ENCODE data around the gene SLC34A3.

Gene SLC34A3

GRCh38 chr9:137230705-137231371 is at the start of gene SLC34A3:
Gene SLC34A3 (plus strand): TSS chr9:137230901. CDS start chr9:137231703, 802 bp downstream.
- DNase-seq (ENCODE audit: low spot score), result no peak

GRCh38 chr9:137181680-137182079 is 49.0 kb upstream of the SLC34A3 start:
- DNase-seq (ENCODE audit: low spot score), result no peak

GRCh38 chr9:137182836-137183235 is 47.9 kb upstream of the SLC34A3 start:
- DNase-seq (ENCODE audit: low spot score), result no peak

- DNase-seq (ENCODE audit: low spot score), result no peak
Observed at GRCh38 chr9:137183980-137184595, 46.6 kb upstream of the SLC34A3 start.

GRCh38 chr9:137184881-137185660 is 45.6 kb upstream of the SLC34A3 start:
- DNase-seq (ENCODE audit: low spot score), result no peak

GRCh38 chr9:137185921-137186320 is 44.8 kb upstream of the SLC34A3 start:
- no peak for DNase-seq (ENCODE audit: low spot score)

GRCh38 chr9:137186385-137186784 is 44.3 kb upstream of the SLC34A3 start:
- no peak for DNase-seq (ENCODE audit: low spot score)

- no peak for DNase-seq (ENCODE audit: low spot score)
Observed at GRCh38 chr9:137187386-137187785, 43.3 kb upstream of the SLC34A3 start.

GRCh38 chr9:137188086-137188489 is 42.6 kb upstream of the SLC34A3 start:
- DNase-seq (ENCODE audit: low spot score), result no peak

- peak; percentile 94 for DNase-seq (ENCODE audit: low spot score)
Observed at GRCh38 chr9:137188490-137189296, 42.0 kb upstream of the SLC34A3 start, which contains the start of the genes ANAPC2 and SSNA1. Gene ANAPC2 (minus strand): TSS chr9:137188560. CDS start chr9:137188532, 28 bp downstream. Gene SSNA1 (plus strand): TSS chr9:137188676. CDS start chr9:137188727, 51 bp downstream.

GRCh38 chr9:137189297-137190295 is 41.1 kb upstream of the SLC34A3 start:
- DNase-seq (ENCODE audit: low spot score), result no peak

- no peak for DNase-seq (ENCODE audit: low spot score)
Observed at GRCh38 chr9:137190315-137190856, 40.3 kb upstream of the SLC34A3 start.

- no peak for DNase-seq (ENCODE audit: low spot score)
Observed at GRCh38 chr9:137191245-137191644, 39.5 kb upstream of the SLC34A3 start.

GRCh38 chr9:137191691-137192447 is 38.8 kb upstream of the SLC34A3 start:
- DNase-seq (ENCODE audit: low spot score), result no peak

- DNase-seq (ENCODE audit: low spot score), result no peak
Observed at GRCh38 chr9:137192448-137192780, 38.3 kb upstream of the SLC34A3 start.

GRCh38 chr9:137192859-137193258 is 37.8 kb upstream of the SLC34A3 start:
- DNase-seq (ENCODE audit: low spot score), result no peak

- no peak for DNase-seq (ENCODE audit: low spot score)
Observed at GRCh38 chr9:137193771-137194170, 36.9 kb upstream of the SLC34A3 start.

- no peak for DNase-seq (ENCODE audit: low spot score)
Observed at GRCh38 chr9:137194388-137194787, 36.3 kb upstream of the SLC34A3 start.

- no peak for DNase-seq (ENCODE audit: low spot score)
Observed at GRCh38 chr9:137194909-137195308, 35.8 kb upstream of the SLC34A3 start.

Measured in iPS-NIHi11 (cell line).